Activated naive CD4-positive, alpha-beta T cell treated with anti-CD3 and anti-CD28 coated beads, Interleukin-2, amount 10 ng/mL, durations not matched to agents 7 days and 5 days (primary cell): Measurements from ENCODE around the gene SIRPA.

Experiments
- CTCF ChIA-PET: fragments of 350-600 bp; sonication (Branson Sonifier 250); formaldehyde crosslinking; loops from one replicate; lab custom pipeline; 2021; ENCODE audit warnings: antibody characterized with exemption; lab: Charles Lee
- DNase-seq: peaks from one replicate; pipeline ENCODE4 v3.0.0-alpha.2; 2020
- H3K27ac Mint-ChIP-seq: one replicate; pipeline ENCODE4 v1.8.0; 2021; ENCODE audit warnings: mild to moderate bottlenecking, moderate library complexity, mixed read lengths
- H3K27me3 Mint-ChIP-seq: one replicate; pipeline ENCODE4 v1.8.0; 2021; ENCODE audit warnings: mild to moderate bottlenecking, mixed read lengths
- H3K36me3 Mint-ChIP-seq: one replicate; pipeline ENCODE4 v1.8.0; 2021; ENCODE audit warnings: mixed read lengths
- H3K4me1 Mint-ChIP-seq: one replicate; pipeline ENCODE4 v1.8.0; 2021; ENCODE audit warnings: mixed read lengths
- H3K4me3 Mint-ChIP-seq: one replicate; pipeline ENCODE4 v1.8.0; 2021; ENCODE audit warnings: mild to moderate bottlenecking, moderate library complexity, mixed read lengths
- H3K9me3 Mint-ChIP-seq: one replicate; pipeline ENCODE4 v1.8.0; 2021; ENCODE audit warnings: mixed read lengths

The SIRPA gene

DNA sequence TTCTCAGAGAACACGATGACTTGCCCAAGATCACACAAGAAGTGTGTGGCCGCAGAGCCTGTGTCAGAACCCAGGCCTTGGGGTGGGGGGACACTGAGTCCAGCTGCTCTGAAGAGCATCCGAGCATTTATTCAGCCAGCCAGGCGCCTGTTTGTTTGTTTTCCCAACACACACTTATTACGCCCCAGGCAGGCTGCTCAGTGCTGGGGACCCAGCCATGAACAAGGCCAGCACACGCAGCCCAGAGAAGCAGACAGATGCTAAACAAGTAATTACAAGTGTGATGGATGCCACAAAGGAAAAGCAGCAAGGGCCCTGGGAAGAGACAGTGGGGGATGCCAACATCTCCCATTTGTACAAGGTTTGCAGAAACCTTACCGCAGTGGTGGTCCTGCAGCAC, 19.4 kb upstream of the SIRPA start:
- CTCF ChIA-PET: no interaction called here
- no peak overlapping the region for H3K27ac Mint-ChIP-seq
- DNase-seq: no peak

DNA sequence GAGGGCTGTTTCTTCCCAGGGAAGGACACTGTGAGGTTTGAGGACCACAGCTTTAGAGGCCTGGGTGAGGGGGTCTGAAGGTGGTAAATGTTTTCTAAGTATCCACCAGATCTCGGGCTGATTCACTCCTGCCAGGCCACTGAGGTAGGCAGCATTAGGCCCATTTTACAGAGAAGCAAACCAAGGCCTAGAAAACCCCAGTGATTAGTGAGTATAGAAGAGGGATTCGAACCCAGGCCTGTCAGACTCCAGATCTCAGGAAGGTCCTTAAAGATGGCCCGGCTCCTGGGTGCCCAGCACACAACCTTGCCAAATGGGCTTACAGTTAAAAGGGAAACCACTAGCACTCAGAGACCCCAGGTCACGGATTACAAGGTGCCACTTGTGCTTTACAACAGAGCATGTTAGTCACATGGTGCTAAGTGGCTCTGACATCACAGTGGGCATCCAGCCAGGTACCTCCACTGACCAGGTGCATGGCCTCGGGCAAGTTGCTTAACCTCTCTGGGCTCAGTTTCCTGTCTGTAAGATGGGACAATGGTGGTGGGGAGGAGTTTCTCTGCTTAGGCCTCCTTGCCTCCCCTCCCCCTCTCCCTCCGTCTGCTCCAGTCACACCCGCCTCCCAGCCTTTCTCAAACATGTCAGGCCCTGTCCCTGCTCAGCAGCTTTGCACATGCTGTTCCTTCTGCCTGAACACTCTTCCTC, 18.8 kb upstream of the SIRPA start:
- Mint-ChIP-seq H3K27ac (no peak overlapping the region), H3K9me3 (no peaks in the 10 kb centered on the region), H3K36me3 (no peaks in the 10 kb centered on the region), H3K27me3 (peaks cover 15% of the 10 kb centered on the region), H3K4me3 (no peak overlapping the region), H3K4me1 (no peaks in the 10 kb centered on the region)
- CTCF ChIA-PET: no interaction called here
- no peak for DNase-seq

More for the DNA sequence above, 19.4 kb upstream of the SIRPA start:
- Mint-ChIP-seq H3K27me3 (peaks cover 16% of the 10 kb centered on the region), H3K4me1 (no peaks in the 10 kb centered on the region), H3K4me3 (no peak overlapping the region), H3K36me3 (no peaks in the 10 kb centered on the region), H3K9me3 (no peaks in the 10 kb centered on the region)

DNA sequence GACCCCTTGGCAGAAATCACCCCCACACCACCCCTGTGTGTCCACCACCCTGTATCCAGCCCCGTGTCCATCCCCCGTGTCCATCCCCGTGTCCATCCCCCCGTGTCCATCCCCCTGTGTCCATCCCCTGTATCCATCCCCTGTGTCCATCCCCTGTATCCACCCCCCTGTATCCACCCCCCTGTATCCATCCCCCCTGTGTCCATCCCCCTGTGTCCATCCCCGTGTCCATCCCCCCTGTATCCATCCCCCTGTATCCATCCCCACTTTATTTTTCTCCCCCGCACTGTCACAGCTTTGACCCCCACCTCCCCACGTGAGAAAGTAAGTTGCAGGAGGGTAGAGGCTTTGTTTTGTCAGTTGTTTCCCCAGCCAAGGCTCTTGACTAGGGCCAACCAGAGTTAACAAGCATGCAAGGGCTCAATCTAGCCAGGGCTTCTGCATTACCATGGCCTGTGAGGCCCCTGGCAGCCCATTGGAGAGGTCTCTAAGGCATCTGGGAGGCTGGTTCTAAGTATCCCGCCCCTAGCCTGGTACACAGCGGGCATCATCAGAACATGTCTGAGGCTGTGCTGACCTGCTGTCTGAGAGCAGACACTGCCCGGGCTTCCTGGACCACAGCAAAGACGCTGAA, 18.1 kb upstream of the SIRPA start:
- Mint-ChIP-seq H3K27ac (no peak overlapping the region), H3K36me3 (no peaks in the 10 kb centered on the region)
- DNase-seq: no peak

DNA sequence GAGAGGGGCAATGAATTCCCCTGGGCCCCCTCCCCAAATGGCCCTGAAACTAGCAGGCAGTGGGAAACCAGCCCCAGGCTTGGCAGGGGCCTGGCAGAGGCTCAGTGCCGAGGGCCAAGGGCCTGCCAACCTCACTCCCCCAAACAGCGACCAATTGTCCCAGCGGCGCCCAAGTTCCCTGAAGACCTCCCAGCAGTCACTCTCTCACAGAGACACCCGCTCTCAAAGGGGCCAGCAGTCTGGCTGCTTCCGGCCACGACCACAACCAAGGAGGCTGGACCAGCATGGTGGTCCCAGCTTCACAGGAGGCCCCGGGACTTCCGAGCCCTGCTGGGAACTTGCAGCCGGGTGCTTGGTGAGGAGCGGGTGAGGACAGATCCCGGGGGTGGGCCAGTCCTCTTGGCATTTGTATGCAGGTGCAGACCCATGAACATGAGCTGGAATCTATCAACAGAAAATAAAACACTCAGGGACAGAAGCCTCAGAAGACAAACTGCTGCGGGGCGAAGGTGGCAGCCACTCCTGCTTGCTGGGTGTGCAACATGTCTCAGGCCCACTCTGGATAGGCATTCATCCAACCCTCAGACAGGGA, 17.5 kb upstream of the SIRPA start:
- Mint-ChIP-seq H3K36me3 (no peaks in the 10 kb centered on the region), H3K9me3 (peaks cover 3% of the 10 kb centered on the region), H3K27ac (no peak overlapping the region), H3K4me3 (no peak overlapping the region), H3K27me3 (peaks cover 19% of the 10 kb centered on the region), H3K4me1 (peaks cover 8% of the 10 kb centered on the region)
- DNase-seq: no peak
- CTCF ChIA-PET: no interaction called here

More for the DNA sequence above, 18.1 kb upstream of the SIRPA start:
- H3K27me3 Mint-ChIP-seq: peaks cover 20% of the 10 kb centered on the region
- no peaks in the 10 kb centered on the region for H3K9me3 Mint-ChIP-seq
- CTCF ChIA-PET: no interaction called here
- peaks cover 4% of the 10 kb centered on the region for H3K4me1 Mint-ChIP-seq
- no peak overlapping the region for H3K4me3 Mint-ChIP-seq

DNA sequence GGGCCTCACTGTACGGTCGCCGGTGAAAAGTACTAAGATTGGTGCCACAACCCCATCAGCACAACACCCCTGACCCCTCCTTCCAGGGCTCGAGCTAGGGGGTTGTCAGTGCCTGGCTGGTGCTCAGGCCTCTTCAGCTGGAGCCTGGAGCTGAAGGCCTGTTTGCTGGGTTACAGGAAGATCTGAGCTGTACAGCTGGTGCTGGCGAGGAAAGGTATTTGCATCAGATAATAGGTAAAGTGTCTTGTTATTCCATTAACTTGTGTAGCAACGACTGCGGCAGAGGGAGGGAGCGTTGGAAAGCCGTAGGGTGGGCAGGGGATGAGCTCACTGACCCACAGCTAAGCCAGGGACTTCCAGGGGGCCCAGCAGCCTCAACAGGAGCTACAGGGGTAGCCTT, 15.8 kb upstream of the SIRPA start:
- DNase-seq: no peak
- Mint-ChIP-seq H3K27ac (no peak overlapping the region), H3K4me3 (no peak overlapping the region), H3K36me3 (no peaks in the 10 kb centered on the region), H3K9me3 (peaks cover 3% of the 10 kb centered on the region), H3K27me3 (peaks cover 28% of the 10 kb centered on the region), H3K4me1 (peaks cover 21% of the 10 kb centered on the region)
- CTCF ChIA-PET: no interaction called here

DNA sequence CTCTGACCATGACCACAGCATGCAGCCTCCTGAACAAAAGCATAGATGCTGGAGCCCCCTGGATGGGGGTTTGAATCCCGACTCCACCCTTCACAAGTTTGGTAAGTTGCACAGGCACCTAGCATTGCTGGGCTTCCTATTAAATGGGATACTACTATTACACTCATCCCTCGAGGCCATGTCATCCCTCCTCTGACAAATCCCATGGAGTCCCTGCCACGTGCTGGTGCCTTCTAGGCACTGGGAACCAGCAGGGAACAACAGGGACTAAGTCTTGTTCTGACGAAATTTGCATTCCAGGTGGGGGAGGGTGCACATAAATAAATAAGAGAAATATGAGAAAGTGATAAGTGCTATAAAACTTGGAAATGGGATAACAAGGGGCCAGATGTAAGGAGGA, 15.3 kb upstream of the SIRPA start:
- Mint-ChIP-seq H3K4me3 (no peak overlapping the region), H3K36me3 (no peaks in the 10 kb centered on the region), H3K4me1 (peaks cover 21% of the 10 kb centered on the region), H3K9me3 (peaks cover 3% of the 10 kb centered on the region), H3K27me3 (peaks cover 32% of the 10 kb centered on the region), H3K27ac (no peak overlapping the region)
- CTCF ChIA-PET: no interaction called here
- DNase-seq: no peak

DNA sequence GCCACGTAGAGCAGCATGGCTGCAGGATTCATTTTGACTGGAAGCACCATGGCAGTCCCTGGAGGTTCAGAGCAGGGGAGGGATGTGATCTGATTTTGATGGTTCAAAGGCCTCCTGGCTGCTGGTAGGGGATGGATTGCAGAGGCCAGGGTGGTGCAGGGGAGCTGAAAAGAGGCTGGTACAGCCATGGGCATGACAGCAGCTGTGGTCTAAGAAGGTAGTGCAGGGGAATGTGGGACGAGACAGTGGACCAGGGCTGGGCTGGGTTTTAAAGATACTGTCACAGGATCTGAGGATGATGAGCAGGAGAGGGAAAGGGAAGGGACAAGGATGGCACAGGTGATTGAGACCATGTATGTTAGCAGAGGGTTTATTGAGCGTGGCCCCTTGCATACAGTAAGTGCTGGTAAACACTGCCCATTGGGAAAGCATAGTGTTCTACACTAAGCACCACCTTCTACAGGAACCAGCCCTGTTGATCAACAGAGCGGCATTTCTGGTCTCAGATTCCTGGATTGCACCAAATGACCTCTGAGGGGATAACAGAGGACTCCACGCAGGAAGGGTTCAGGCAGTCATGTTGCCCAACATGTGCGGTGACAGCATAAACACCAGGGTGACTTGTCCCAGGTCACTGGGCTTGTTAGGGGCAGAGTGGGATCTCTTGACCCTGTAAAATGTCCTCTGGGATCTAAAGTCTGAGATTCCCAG, 14.5 kb upstream of the SIRPA start:
- DNase-seq: no peak
- peaks cover 21% of the 10 kb centered on the region for H3K4me1 Mint-ChIP-seq
- peaks cover 3% of the 10 kb centered on the region for H3K9me3 Mint-ChIP-seq
- no peak overlapping the region for H3K27ac Mint-ChIP-seq
- CTCF ChIA-PET: no interaction called here
- no peaks in the 10 kb centered on the region for H3K36me3 Mint-ChIP-seq
- peaks cover 33% of the 10 kb centered on the region for H3K27me3 Mint-ChIP-seq
- no peak overlapping the region for H3K4me3 Mint-ChIP-seq

DNA sequence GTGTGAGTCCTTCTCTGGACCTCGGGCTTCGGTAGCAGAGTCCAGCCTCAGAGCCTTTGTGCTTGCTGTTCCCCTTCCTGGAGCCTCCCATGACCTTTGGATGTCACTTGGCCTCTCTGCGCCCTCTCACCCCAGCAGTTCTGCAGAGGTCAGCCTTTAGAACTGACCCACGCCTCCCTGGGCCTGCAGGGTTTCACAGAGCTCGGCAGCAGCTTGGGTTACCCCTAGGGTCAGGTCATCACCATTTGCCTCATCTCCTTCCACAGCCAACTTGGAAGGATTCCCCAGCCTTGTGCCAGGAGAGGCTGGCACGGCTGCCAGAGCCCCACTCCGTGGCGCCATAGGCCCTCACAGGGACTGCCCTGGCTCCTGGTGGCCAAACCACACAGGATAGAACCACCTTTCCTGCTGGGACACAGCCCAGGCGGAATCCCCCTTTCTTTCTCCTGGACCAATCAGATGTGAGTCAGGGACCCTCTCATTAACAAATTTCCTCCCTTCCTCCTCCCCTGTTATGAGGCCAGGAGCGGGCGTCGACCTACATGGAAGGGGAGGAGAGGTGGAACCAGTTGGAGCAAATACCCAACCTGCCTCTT, 13.9 kb upstream of the SIRPA start:
- Mint-ChIP-seq H3K4me1 (peaks cover 21% of the 10 kb centered on the region), H3K4me3 (no peak overlapping the region), H3K9me3 (peaks cover 3% of the 10 kb centered on the region), H3K36me3 (no peaks in the 10 kb centered on the region), H3K27ac (no peak overlapping the region), H3K27me3 (peaks cover 38% of the 10 kb centered on the region)
- DNase-seq: no peak
- CTCF ChIA-PET: no interaction called here

DNA sequence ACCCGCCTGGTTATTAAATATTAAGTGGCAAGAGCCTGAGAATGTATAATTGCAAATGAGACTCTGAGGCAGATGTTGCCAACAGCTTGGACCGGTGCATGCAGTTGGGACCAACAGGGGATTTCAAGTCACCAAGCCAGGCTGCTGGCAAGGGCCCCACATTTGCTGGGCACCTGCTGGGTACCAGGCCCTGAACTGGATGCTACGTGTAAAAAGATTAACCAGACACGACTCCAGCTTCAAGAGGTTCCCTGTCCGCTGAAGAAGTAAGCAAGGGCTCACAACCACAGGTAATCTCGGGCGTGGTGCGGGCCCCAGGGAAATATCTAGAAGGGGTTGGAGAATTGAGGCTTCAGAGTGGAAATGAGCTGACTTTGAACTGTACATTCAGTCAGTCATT, 13.2 kb upstream of the SIRPA start:
- Mint-ChIP-seq H3K4me3 (no peak overlapping the region), H3K36me3 (no peaks in the 10 kb centered on the region), H3K27me3 (peaks cover 38% of the 10 kb centered on the region), H3K9me3 (peaks cover 3% of the 10 kb centered on the region), H3K27ac (no peak overlapping the region), H3K4me1 (peaks cover 21% of the 10 kb centered on the region)
- CTCF ChIA-PET: no interaction called here
- no peak for DNase-seq

DNA sequence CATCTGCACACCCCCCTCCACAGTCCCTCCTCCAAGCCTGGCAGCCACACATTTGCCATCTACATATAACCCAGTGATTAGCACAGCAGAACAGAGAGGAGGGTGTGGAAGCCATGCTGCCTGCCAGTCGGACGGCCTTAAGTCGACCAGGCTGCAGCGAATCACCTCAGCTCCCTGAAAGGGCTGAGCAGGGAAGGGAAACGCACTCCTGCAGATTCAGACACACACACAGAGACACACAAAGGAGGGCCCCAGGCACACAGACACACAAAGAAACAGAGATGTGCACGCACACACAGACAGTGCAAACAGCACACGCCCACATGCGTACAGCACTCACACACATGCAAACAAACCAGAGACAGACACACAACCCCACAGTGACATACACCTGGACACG, 11.2 kb upstream of the SIRPA start:
- Mint-ChIP-seq H3K4me3 (no peak overlapping the region), H3K27me3 (peaks cover 56% of the 10 kb centered on the region), H3K4me1 (peaks cover 21% of the 10 kb centered on the region), H3K9me3 (peaks cover 3% of the 10 kb centered on the region), H3K27ac (no peak overlapping the region), H3K36me3 (no peaks in the 10 kb centered on the region)
- no peak for DNase-seq
- CTCF ChIA-PET: no interaction called here

DNA sequence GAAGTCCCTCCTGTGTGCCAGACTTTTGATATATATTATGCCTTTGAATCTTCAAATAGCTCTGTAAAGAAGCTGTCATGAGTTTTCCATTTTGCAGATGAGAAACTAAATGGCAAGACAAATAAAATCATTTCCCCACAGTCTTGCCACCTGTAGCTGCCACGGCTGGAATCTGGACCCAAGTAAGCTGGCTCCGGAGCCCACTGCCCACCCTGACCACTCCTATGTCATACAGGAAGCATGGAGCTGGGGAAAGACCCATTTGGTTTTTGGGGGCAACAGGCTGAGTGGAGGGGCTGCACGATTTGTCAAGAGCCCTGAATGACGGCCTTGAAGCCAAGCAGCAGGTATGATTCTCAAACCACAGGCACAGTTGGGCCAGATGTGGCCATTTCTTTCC, 10.0 kb upstream of the SIRPA start:
- CTCF ChIA-PET: no interaction called here
- peaks cover 3% of the 10 kb centered on the region for H3K9me3 Mint-ChIP-seq
- H3K4me1 Mint-ChIP-seq: peaks cover 21% of the 10 kb centered on the region

DNA sequence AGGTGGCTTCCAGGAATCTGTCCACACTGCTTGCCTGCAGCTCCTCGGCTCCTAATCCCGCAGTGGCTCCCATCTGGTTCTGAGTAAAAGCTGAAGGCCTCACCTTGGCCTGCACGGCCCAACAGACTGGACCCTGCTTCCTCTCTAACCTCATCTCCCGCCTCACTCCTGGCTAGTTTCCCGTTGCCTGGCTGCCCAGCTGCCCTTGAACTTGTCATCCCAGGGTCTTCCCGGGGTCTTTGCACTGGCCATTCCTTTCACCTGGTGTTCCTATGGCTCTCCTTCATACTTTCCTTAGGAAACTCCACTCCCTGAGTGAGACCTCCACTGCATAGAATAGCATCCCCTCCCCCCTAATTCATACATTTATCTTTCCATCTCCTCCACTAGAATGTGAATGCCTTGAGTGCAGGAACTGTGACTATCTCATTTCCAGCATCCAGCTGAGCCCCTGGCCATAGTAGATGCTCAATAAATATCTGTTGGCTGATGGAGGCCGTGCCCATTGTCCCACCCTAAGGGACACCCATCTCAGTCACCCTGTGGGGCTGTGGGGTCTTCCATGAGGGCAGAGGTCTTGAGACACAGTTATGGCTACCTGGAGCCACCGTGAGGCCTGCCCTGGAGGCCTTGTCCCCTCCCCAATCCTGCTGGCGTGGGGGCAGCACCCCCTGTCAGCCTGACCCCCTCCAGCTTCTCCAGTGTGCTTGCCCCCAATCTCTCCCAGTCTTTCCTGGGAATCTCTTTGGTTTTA, 9.1 kb upstream of the SIRPA start:
- Mint-ChIP-seq H3K4me3 (no peak overlapping the region), H3K4me1 (peaks cover 21% of the 10 kb centered on the region), H3K27ac (no peak overlapping the region), H3K36me3 (no peaks in the 10 kb centered on the region), H3K9me3 (peaks cover 3% of the 10 kb centered on the region), H3K27me3 (peaks cover 67% of the 10 kb centered on the region)
- no peak for DNase-seq
- CTCF ChIA-PET: no interaction called here

More for the DNA sequence above, 10.0 kb upstream of the SIRPA start:
- DNase-seq: no peak
- no peak overlapping the region for H3K4me3 Mint-ChIP-seq
- no peak overlapping the region for H3K27ac Mint-ChIP-seq
- H3K27me3 Mint-ChIP-seq: peaks cover 63% of the 10 kb centered on the region
- no peaks in the 10 kb centered on the region for H3K36me3 Mint-ChIP-seq

DNA sequence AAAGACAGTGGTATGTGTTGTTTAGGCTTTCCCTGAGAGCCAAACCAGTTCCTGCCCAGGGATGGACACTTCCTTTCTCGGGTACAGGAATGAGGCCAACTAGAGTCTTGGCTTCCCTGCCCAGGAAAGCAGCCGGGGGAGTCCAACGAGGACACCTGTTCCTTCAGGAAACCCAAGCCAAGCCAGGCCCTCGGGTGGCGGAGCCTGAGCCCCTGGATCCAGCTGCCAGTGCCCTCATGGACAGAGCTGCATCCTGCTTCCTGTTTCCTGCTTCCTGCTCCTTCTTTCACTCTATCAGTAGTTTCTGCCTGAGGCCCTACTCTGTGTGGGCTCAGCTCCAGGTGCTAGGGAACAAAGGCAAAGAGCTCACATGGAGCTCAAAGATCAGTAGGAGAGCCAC, 7.9 kb upstream of the SIRPA start:
- Mint-ChIP-seq H3K9me3 (peaks cover 2% of the 10 kb centered on the region), H3K27ac (no peak overlapping the region), H3K4me1 (peaks cover 15% of the 10 kb centered on the region), H3K36me3 (no peaks in the 10 kb centered on the region), H3K4me3 (no peak overlapping the region), H3K27me3 (peaks cover 69% of the 10 kb centered on the region)
- CTCF ChIA-PET: no interaction called here
- no peak for DNase-seq

DNA sequence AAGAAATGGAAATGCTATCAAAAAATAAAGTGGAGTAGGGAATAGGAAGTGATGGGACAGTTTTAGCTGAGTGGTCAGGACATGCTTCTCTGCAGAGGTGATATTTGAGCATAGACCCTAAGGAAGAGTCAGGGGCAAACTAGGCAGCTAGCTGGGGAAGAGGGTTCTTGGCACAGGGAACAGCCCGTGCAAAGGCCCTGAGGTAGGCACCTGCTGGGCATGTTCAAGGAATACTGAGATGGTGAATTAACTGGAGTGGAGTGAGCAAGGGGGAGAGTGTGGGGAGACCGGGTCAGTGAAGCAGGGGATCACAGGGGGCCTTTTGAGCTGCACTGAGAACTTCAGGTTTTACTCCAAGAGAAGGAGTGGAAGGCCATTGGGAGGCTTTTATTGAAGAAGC, 7.5 kb upstream of the SIRPA start:
- no peak overlapping the region for H3K4me3 Mint-ChIP-seq
- H3K27ac Mint-ChIP-seq: no peak overlapping the region
- H3K36me3 Mint-ChIP-seq: no peaks in the 10 kb centered on the region
- DNase-seq: no peak
- peaks cover 73% of the 10 kb centered on the region for H3K27me3 Mint-ChIP-seq
- H3K4me1 Mint-ChIP-seq: peaks cover 14% of the 10 kb centered on the region
- H3K9me3 Mint-ChIP-seq: no peaks in the 10 kb centered on the region
- CTCF ChIA-PET: no interaction called here
